ENCODE measurements around the gene FNDC3B.

- TF ChIP-seq CSDE1 (IDR thresholded peaks at IDR 0.05) (no peak), MYC (IDR thresholded peaks at IDR 0.05; ENCODE audit: low read depth, low read length) (no peak), MYC (CRISPR knock-in tag; IDR thresholded peaks at IDR 0.05; ENCODE audit: borderline replicate concordance, low read depth) (no peak), ZNF133 (CRISPR knock-in tag; IDR thresholded peaks at IDR 0.05) (no peak), CTCF (IDR thresholded peaks at IDR 0.05 in 2 of 3, conservative IDR thresholded peaks at IDR 0.05 in 1 of 3; ENCODE audit: insufficient read depth in 2 of 3, low read depth in 1 of 3, low read length in 3 of 3) (peak; percentile 30 to 39 (median 39); a peak in 3 of 6 replicates)
Measured at GRCh38 chr3:172289583-172289982, 250.2 kb downstream of the FNDC3B start.
